Peyer's patch (tissue), 4 donors: ENCODE results near the gene KCNH6. TPM values are rescaled to one million over a fixed set of nuclear protein-coding genes. Genes with fewer than 3 reads are reported as not detected.
A peak's percentile ranks its signal among the peaks of the same experiment; 100 is the strongest.

ENCODE experiments used
- DNase-seq, 3 donors: peaks; one replicate each; pipeline ENCODE4 v3.0.0-alpha.2; 2017 to 2019
- H3K27ac ChIP-seq, 4 donors: fragments of 200-600 bp; sonication (generic); one replicate each; pipeline ENCODE4 v1.5.1; 2016 to 2019
- H3K27me3 ChIP-seq, 2 donors: fragments of 200-600 bp; sonication (generic); one replicate each; pipeline ENCODE4 v1.5.1; 2019
- H3K36me3 ChIP-seq, 3 donors: fragments of 200-600 bp; sonication (generic); one replicate each; pipeline ENCODE4 v1.5.1; 2016 to 2019
- H3K4me1 ChIP-seq, 4 donors: fragments of 200-600 bp; sonication (generic); one replicate each; pipeline ENCODE4 v1.5.1; 2016 to 2019
- H3K4me3 ChIP-seq, 4 donors: fragments of 200-600 bp; sonication (generic); 1 replicate in 3 of 4; 2 replicates in 1 of 4; pipeline ENCODE4 v1.5.1; 2016 to 2019; ENCODE audit warnings: mild to moderate bottlenecking in 1 of 4
- H3K9me3 ChIP-seq, 4 donors: fragments of 200-600 bp; sonication (generic); one replicate each; pipeline ENCODE4 v1.5.1; 2016 to 2019; ENCODE audit warnings: mild to moderate bottlenecking in 1 of 4
- POLR2A ChIP-seq, 2 donors: fragments of 450-650 bp; IDR thresholded peaks; one replicate each; pipeline ENCODE4 v1.5.1; 2017; ENCODE audit warnings: antibody characterized with exemption in 2 of 2, mild to moderate bottlenecking in 2 of 2, moderate library complexity in 2 of 2
- total RNA-seq, 4 donors: library from RNA; depleted of rRNA; stranded (reverse); fragments of >200 nt; gene quantifications; one replicate each; pipeline ENCODE4 v1.1.0, GENCODE V29; 2016
- TF ChIP-seq, protein P1 (sequence below), 6 experiments: fragments of 450-650 bp in 4 of 6; fragments of 200-600 bp in 2 of 6; sonication (generic) in 1 of 6; IDR thresholded peaks; one replicate each; pipeline ENCODE4 v1.5.1; 2017 to 2019; ENCODE audit warnings: antibody characterized with exemption in 6 of 6, mild to moderate bottlenecking in 3 of 6, moderate library complexity in 1 of 6

Gene KCNH6
- total RNA-seq, 4 donors from 2014 or later, result 3.3 to 78.6 (median 26.7) TPM

DNA sequence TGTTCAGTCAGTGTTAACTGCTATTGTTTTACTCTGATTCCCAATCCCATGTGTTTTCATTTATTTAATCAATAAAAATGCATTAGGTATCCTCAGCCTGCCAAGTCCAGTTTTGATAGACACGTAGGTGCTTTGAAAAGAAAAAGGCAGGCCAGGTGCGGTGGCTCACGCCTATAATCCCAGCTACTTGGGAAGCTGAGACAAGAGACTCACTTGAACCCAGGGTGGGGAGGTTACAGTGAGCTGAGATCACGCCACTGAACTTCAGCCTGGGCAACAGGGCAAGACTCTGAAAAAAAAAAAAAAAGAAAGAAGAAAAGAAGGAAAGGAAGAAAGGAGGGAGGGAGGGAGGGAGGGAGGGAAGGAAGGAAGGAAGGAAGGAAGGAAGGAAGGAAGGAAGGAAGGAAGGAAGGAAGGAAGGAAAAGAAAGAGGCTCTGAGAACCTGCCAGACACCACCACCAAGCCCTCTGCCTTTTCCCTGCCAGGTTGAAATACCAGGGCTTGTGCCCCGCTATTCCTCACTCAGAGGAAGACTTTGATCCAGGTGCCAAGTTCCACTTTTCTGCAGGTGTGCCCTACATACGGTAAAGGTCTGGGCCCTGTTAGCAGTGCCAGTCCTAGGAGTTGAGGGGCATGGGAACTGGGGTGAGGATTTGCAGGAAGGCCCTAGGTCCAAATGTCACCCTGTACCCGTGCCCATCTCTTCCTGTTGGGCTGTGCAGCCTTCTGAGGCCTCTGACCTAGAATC is 10.1 kb upstream of the KCNH6 start:
- no peaks in the 10 kb centered on the region for H3K27me3 ChIP-seq
- TF ChIP-seq POLR2A (IDR thresholded peaks at IDR 0.05), result no peak
- TF ChIP-seq, protein P1, sequence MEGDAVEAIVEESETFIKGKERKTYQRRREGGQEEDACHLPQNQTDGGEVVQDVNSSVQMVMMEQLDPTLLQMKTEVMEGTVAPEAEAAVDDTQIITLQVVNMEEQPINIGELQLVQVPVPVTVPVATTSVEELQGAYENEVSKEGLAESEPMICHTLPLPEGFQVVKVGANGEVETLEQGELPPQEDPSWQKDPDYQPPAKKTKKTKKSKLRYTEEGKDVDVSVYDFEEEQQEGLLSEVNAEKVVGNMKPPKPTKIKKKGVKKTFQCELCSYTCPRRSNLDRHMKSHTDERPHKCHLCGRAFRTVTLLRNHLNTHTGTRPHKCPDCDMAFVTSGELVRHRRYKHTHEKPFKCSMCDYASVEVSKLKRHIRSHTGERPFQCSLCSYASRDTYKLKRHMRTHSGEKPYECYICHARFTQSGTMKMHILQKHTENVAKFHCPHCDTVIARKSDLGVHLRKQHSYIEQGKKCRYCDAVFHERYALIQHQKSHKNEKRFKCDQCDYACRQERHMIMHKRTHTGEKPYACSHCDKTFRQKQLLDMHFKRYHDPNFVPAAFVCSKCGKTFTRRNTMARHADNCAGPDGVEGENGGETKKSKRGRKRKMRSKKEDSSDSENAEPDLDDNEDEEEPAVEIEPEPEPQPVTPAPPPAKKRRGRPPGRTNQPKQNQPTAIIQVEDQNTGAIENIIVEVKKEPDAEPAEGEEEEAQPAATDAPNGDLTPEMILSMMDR (IDR thresholded peaks at IDR 0.05), result no peak
- no peaks in the 10 kb centered on the region for H3K36me3 ChIP-seq
- H3K9me3 ChIP-seq, result no peaks in the 10 kb centered on the region
- H3K27ac ChIP-seq, result peak overlapping the region in 2 of 4 donors; percentile 74 to 87
- peaks cover 0 to 17% (median 2%) of the 10 kb centered on the region in 4 donors for H3K4me1 ChIP-seq
- peak in 1 of 3 donors; percentile 73 for DNase-seq
- no peak overlapping the region for H3K4me3 ChIP-seq

DNA sequence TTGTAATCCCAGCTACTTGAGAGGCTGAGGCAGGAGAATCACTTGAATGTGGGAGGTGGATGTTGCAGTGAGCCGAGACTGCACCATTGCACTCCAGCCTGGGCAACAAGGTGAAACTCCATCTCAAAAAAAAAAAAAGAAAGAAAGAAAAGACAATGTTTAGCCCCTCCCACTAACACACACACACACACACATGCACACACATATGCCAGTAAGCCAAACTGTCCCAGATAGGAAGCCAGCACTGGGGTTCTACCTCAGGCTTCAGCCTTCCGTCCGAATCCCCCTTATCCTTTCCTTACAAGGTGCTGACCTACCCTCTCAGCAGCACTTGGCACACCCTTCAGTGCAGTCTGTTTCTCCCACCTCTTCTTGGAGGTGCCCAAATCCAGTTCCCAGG is 8.7 kb upstream of the KCNH6 start:
- DNase-seq, result no peak
- Histone ChIP-seq H3K36me3 (no peaks in the 10 kb centered on the region), H3K27me3 (no peaks in the 10 kb centered on the region), H3K27ac (no peak overlapping the region), H3K4me3 (no peak overlapping the region), H3K9me3 (no peaks in the 10 kb centered on the region), H3K4me1 (peaks cover 0 to 31% (median 6%) of the 10 kb centered on the region in 4 donors)
- TF ChIP-seq, protein P1 (IDR thresholded peaks at IDR 0.05), result no peak
- TF ChIP-seq POLR2A (IDR thresholded peaks at IDR 0.05), result no peak

DNA sequence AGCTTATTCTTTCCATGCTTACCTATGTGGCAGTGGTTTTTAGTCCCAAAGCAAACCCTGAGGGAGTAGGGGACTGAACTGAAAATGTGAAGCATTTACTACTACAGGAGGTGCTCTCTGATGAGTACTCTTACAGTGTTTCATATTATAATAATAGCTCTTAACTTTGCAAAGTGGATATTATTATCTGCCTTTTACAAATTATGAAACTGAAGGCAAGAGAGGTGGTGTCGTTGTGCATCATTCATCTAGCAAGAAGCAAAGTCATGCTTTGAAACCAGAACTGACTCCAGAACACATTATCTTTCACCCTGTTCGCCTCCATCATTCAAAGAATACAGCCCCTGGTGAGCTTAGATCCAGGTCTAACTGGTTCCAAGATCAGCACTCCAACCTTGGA is 8.2 kb upstream of the KCNH6 start:
- TF ChIP-seq, protein P1 (IDR thresholded peaks at IDR 0.05), result no peak
- no peak for TF ChIP-seq POLR2A (IDR thresholded peaks at IDR 0.05)
- no peaks in the 10 kb centered on the region for H3K36me3 ChIP-seq

DNA sequence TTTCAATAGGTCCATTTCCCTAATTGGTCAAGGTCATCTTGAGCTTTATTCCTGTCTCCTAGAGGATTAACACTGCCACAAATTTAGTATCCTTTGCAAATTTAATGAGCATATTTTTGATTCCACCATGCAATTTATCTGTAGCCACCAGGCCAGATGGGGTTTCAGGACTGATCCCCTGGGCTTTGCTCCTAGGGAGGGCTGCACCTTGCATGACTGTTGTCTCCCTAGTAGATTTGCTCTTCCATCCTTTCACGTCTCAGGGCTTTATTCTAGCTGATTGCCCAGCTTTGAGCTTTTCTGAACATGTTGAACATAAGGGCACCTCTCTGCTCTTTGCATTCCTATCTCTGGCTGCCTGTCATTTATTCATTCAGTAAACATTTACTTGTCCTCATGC is 7.7 kb upstream of the KCNH6 start:
- Histone ChIP-seq H3K36me3 (no peaks in the 10 kb centered on the region), H3K4me1 (peaks cover 0 to 37% (median 6%) of the 10 kb centered on the region in 4 donors), H3K4me3 (no peak overlapping the region), H3K27me3 (no peaks in the 10 kb centered on the region), H3K27ac (no peak overlapping the region), H3K9me3 (no peaks in the 10 kb centered on the region)
- TF ChIP-seq, protein P1 (IDR thresholded peaks at IDR 0.05), result no peak
- TF ChIP-seq POLR2A (IDR thresholded peaks at IDR 0.05), result no peak
- DNase-seq, result no peak

More for the DNA sequence above, 8.2 kb upstream of the KCNH6 start:
- Histone ChIP-seq H3K27me3 (no peaks in the 10 kb centered on the region), H3K27ac (no peak overlapping the region), H3K4me3 (no peak overlapping the region), H3K4me1 (peaks cover 0 to 36% (median 6%) of the 10 kb centered on the region in 4 donors), H3K9me3 (no peaks in the 10 kb centered on the region)
- DNase-seq, result no peak

DNA sequence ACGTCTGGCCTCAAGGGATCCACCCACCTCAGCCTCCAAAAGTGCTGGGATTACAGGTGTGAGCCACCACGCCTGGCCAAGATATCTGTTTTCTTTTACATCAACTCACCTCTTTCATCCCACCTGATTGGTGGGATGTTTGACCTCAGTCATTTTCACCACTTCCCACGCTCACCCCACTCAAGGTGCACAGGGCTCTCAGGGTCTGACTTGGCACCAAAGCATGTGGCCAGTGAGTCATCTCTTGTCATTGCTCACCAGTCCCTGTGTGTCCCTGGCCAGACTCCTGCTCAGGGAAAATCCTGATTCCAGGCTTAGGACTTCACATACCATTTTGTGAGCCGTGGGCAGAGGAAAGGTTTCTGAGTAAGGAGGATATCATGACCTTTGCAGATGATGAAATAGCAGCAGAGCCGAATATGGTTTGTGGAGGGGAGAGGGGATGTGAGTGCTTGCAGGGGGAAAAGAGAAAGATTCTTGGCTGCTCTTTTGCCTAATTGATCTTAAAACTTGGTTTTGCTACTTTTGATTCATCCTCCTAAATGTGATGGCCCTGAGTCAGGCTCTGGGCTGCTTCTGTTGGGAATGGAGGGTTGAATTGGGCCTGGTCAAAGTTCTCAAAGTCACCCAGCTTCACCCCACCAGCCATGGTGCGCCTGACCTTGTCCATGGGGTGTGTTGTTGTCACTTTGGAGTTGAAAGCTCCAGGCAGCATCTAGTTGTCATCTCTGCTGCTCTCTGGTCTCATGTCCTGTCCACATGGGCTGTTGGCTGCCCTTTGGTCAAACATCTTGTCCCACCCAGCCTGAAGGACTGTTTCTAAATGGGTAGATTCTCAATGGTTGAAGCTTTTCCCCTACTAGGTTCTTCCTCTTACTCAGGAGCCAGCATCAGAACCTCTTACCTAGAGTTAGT is 6.0 kb upstream of the KCNH6 start:
- TF ChIP-seq, protein P1 (IDR thresholded peaks at IDR 0.05), result no peak
- no peak for TF ChIP-seq POLR2A (IDR thresholded peaks at IDR 0.05)
- H3K4me3 ChIP-seq, result no peak overlapping the region
- H3K4me1 ChIP-seq, result peaks cover 0 to 50% (median 8%) of the 10 kb centered on the region in 4 donors
- peak in 1 of 3 donors; percentile 70 for DNase-seq
- no peaks in the 10 kb centered on the region for H3K27me3 ChIP-seq
- peak overlapping the region in 2 of 4 donors; percentile 92 for H3K27ac ChIP-seq
- no peaks in the 10 kb centered on the region for H3K9me3 ChIP-seq
- H3K36me3 ChIP-seq, result no peaks in the 10 kb centered on the region
